ENCODE results near the gene FAM43A. TPM values are rescaled to one million over a fixed set of nuclear protein-coding genes. Genes with fewer than 3 reads are reported as not detected.

The FAM43A gene
- total and polyA plus RNA-seq, 12 donors: 8.9 to 61.7 (median 17.8) TPM

DNA sequence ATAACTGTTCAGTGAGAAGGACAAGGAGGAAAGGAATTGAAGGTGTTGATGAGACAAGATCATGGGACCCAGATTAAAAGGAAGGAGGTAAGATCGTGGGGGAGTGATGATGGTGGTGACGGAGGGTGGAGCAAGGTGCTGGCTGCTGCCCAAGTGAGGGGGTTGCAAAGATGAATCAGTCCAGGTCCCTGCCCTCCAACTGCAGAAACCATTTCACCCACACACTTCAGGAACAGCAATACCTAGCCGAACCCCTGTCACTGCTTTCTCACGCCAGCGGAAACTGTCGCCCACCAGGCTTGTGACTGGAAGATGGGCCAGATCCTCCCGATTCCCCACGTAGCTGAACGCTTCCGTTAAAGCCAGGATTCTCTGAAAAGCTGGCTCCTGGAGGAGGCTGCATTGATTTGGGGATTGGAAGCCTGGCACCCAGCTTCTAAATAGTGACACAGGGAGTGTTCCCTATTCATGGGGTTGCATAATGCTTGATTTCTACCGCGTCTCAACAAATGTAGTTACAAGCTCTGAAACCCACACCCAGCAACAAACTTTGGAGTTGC is 10.5 kb upstream of the FAM43A start:
- WGBS, 2 donors: 34 to 44% methylated on average over 12 of the region's 12 CpGs
- Histone ChIP-seq H3K4me3 (no peak overlapping the region), H3K9me3 (no peaks in the 10 kb centered on the region), H3K27ac (peak overlapping the region in 1 of 10 donors; percentile 8), H3K36me3 (peaks cover 0 to under 1% (median 0%) of the 10 kb centered on the region in 9 donors), H3K4me1 (peaks cover 6 to 30% (median 18%) of the 10 kb centered on the region in 9 donors), H3K27me3 (no peaks in the 10 kb centered on the region)
- TF ChIP-seq, protein P1, sequence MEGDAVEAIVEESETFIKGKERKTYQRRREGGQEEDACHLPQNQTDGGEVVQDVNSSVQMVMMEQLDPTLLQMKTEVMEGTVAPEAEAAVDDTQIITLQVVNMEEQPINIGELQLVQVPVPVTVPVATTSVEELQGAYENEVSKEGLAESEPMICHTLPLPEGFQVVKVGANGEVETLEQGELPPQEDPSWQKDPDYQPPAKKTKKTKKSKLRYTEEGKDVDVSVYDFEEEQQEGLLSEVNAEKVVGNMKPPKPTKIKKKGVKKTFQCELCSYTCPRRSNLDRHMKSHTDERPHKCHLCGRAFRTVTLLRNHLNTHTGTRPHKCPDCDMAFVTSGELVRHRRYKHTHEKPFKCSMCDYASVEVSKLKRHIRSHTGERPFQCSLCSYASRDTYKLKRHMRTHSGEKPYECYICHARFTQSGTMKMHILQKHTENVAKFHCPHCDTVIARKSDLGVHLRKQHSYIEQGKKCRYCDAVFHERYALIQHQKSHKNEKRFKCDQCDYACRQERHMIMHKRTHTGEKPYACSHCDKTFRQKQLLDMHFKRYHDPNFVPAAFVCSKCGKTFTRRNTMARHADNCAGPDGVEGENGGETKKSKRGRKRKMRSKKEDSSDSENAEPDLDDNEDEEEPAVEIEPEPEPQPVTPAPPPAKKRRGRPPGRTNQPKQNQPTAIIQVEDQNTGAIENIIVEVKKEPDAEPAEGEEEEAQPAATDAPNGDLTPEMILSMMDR (IDR thresholded peaks at IDR 0.05): no peak
- peak in 1 of 2 donors; percentile 17 for DNase-seq
- no peak for ATAC-seq
- intact Hi-C loops (cut with DNase I): loop anchor here in 2 of 10 donors (10.0 kb wide), 2 partner anchors 770 to 840 kb away; partner anchors contain the start of gene ACAP2 (in 1 of the 2)

DNA sequence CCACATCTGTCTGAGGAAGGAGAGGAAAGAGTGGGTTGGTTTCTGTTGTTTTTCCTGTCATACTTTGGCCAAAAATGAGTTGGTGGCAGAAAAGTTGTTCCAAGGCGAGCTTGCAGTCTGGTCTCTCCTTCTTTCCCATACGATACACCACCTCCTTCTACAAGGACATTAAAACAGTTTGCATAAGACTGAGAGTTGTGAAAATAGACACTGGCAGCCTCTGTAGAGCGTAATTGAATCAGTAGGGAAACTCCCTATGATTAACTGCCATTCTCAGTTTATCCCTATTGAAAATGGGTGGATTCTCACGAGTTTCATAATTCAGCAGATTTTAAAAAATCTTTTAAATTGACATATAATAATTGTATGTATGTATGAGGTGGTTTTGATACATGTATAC is 10.0 kb upstream of the FAM43A start:
- DNase-seq: no peak
- Histone ChIP-seq H3K9me3 (no peaks in the 10 kb centered on the region), H3K4me3 (no peak overlapping the region), H3K4me1 (peaks cover 3 to 25% (median 14%) of the 10 kb centered on the region in 9 donors), H3K36me3 (no peaks in the 10 kb centered on the region), H3K27me3 (no peaks in the 10 kb centered on the region), H3K27ac (peak overlapping the region in 1 of 10 donors; percentile 8)
- no peak for ATAC-seq
- WGBS, 2 donors: 38 to 62% methylated on average over 4 of the region's 4 CpGs
- TF ChIP-seq, protein P1 (IDR thresholded peaks at IDR 0.05): no peak
- intact Hi-C loops (cut with DNase I): loop anchor here in 2 of 10 donors (10.0 kb wide), 2 partner anchors 769 to 839 kb away; partner anchors contain the start of gene ACAP2 (in 1 of the 2)

DNA sequence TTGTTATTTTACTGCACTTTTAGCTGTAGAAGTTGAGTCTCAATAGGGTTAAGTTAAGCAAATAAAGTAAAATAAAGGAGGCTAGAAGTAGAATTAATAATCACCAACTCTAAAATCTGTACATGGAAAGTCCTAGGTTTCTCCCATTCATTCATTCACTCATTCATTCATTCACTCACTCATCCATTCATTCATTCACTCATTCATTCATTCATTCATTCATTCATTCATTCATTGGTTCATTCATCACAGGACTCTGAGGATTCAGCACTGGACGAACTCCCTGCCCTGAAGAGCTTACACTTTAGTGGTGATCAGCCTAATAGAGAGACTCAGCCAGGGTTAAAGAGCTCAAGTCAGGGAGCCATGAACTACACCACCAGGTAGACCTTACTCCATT is 9.2 kb upstream of the FAM43A start:
- ATAC-seq (no peak), DNase-seq (no peak)
- no peaks in the 10 kb centered on the region for H3K9me3 ChIP-seq
- no peaks in the 10 kb centered on the region for H3K27me3 ChIP-seq
- no peaks in the 10 kb centered on the region for H3K36me3 ChIP-seq
- H3K27ac ChIP-seq: no peak overlapping the region
- intact Hi-C loops (cut with DNase I): loop anchor here in 2 of 10 donors (10.0 kb wide), 2 partner anchors 768 to 838 kb away; partner anchors contain the start of gene ACAP2 (in 1 of the 2)
- H3K4me1 ChIP-seq: peaks cover 0 to 17% (median 6%) of the 10 kb centered on the region in 9 donors
- TF ChIP-seq, protein P1 (IDR thresholded peaks at IDR 0.05): no peak
- 88 to 90% methylated on average over 1 of the region's 1 CpG for WGBS, 2 donors
- H3K4me3 ChIP-seq: no peak overlapping the region

DNA sequence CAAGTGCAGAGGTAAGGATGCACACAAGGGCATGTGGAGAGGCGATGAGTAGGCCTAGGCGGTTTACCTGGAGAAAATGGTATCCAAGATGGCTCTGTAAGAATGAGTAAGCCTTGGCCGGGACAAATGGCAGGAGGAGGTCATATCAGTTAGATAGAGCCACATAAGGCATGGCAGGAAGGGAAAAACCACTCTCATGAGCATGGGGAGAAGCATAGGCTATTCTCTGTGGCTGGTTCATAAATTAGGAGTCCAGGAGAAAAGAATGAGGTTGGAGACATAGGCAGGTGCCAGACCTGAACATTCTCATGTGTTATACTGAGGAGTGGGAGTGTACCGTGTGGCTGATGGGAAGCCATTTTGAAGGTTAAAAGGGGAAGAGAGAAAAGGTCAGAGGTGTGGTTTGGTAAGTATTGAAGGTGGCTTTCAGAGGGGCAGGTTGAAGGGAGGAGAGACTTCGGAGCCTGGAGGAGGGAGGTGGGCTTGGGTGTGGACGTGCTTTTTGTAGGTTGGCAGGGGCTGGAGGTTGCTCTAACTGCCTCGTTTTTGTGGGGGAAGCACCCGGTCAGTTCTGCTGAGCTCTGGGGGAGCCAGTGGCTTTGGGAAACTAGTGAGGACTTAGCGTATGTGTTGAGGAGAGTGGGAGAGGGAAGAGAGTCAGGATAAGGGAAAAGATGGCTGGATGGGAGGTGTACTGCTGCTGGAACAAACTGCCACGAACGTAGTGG is 4.6 kb upstream of the FAM43A start:
- WGBS, 2 donors: 79 to 87% methylated on average over 11 of the region's 11 CpGs
- no peaks in the 10 kb centered on the region for H3K27me3 ChIP-seq
- H3K4me1 ChIP-seq: peaks cover 6 to 27% (median 18%) of the 10 kb centered on the region in 9 donors
- DNase-seq (no peak), ATAC-seq (no peak)
- TF ChIP-seq, protein P1 (IDR thresholded peaks at IDR 0.05): no peak
- no peak overlapping the region for H3K4me3 ChIP-seq
- H3K27ac ChIP-seq: no peak overlapping the region
- H3K9me3 ChIP-seq: no peaks in the 10 kb centered on the region
- no peaks in the 10 kb centered on the region for H3K36me3 ChIP-seq
- intact Hi-C loops (cut with DNase I): loop anchor here in 9 of 10 donors (5.0 to 10.0 kb wide), 12 partner anchors 194 to 844 kb away; no protein-coding TSS in a partner anchor

Data from heart right ventricle (tissue), 16 donors.